NT2/D1 (cell line): ENCODE data around the gene STPG4.

ENCODE experiments used
- YY1 ChIP-seq: IDR thresholded peaks from 2 replicates; pipeline ENCODE4 v1.6.1; 2011; ENCODE audit not compliant: insufficient read length, insufficient read depth
- ZNF274 ChIP-seq: IDR thresholded peaks from 2 replicates; pipeline ENCODE4 v1.6.1; 2011; ENCODE audit warnings: mild to moderate bottlenecking, low read depth, low read length

- TF ChIP-seq ZNF274 (no peak), YY1 (no peak)
Measured at GRCh38 chr2:47095349-47096020, 59.6 kb downstream of the STPG4 start.
